GM18508 (cell line): ENCODE measurements around the gene ISOC2.
A peak's percentile ranks its signal among the peaks of the same experiment; 100 is the strongest.

Source experiments
- ATAC-seq: cut with Tn5 transposase; IDR thresholded peaks from one replicate; pipeline ENCODE4 v1.9.1; 2021; ENCODE audit warnings: moderate number of reproducible peaks; ENCODE audit not compliant: insufficient read depth, unreplicated experiment

ISOC2 gene

DNA sequence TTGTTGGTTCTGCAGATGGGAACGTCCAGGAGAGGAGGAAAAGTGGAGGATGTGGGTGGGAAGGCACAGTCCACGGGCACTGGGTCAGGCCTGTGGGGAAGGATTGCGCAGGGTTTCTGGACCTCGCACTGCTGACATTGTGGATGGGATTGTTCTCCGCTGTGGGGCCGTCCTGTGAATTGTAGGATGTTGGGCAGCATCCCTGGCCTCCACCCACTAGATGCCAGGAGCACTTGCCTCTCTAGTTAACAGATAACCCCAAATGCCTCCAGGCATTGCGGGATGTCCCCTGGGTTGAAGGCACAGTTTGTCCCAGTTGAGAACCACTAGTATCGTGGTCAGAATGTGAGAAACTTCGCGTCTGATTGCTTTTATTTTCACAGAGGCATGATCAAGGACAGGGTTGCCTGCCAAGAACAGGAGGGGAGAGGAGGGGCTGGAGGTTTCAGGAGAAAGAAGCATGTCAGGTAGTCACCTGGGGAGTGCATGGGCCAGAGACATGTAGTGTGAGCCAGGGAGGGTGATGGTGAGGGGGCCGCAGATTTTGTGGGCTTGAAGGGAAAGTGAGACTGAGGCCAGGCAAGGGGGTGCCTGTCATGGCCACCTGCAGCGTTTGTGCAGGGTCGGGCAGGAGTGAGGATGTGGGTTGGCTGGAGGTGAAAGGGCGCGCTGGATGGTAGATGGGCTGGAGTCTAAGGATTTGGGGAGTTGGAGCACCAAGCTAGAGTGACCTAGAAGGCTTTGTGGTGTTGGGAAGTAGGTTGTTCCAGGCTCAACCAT is 18.2 kb upstream of the ISOC2 start:
- no peak for ATAC-seq

GRCh38 chr19:55479045-55479444 is 17.6 kb upstream of the ISOC2 start:
- no peak for ATAC-seq

DNA sequence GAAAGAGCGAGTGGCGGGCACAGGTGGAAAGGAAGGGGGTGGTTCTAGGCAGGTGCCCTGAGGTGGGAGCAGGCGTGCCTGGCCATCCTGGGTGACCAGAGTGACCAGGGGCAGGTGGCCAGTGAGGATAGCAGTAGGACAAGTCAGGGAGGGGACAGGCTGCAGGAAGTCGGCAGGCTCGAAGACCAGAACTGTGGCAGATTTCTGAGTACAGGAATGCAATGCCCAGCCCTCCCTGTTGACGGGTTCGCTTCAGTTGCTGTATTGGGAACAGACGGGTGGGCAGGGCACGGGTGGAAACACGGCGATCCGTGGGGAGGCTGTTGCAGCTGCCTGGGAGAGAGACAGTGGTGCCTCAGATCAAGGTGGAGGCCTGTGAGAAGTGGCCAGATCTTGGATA is 16.9 kb upstream of the ISOC2 start:
- ATAC-seq = no peak

DNA sequence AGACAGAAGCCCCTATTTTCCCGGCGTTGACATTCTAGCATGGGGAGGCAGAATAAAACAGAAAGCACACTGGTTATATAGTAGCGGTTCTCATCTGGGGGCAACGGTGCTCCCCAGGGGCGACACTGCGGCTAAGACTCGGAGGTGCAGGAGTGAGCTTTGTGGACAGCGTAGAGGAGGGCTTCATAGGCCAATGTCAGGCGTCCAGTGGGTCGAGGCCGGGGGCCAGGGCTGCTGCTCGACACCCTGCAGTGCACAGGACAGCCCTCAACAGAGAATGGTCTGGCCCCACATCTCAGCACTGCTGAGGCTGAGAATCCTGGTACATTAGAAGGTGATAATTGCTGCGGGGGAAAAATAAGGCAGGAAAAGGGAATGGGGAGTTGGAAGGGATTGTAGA is 16.5 kb upstream of the ISOC2 start:
- ATAC-seq = no peak

DNA sequence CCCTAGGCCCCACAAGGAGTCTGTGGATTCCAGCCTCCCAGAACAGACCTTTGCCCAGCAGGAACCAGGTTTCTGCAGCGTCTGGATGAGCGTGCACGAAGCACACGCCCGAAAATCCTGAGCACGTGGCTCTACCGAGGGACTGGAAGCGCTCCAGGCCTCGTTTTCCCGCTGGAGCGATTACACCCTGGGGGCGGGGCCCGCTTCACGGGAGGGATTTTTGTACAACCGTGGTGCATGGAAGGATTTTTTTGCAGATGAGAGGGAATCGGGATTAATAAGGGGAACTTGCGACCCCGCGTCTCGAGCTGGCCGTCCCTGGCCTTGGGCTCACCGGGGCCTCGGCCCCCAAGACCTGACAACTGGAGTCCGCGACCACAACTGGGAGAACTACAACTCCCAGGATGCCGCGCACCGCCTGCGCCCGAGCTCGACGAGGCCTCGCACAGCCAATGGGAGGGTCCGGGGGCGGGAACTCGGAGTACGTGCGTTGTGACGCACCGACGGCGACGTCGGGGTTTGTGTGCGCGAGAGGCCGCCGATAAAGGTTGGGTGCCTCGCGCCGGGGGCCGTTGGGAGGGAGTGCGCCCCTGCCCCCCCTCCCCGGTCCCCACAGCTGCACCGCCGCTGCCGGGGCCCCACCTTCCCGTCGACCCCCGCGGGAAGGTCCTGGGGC is 14.8 kb upstream of the ISOC2 start, which contains the start of gene ZNF628:
Gene ZNF628, plus strand, starts transcription at position 518 of the 676 bp plus-strand sequence. CDS start 3,294 bp downstream, outside the sequence.
- peak; percentile 54 for ATAC-seq

DNA sequence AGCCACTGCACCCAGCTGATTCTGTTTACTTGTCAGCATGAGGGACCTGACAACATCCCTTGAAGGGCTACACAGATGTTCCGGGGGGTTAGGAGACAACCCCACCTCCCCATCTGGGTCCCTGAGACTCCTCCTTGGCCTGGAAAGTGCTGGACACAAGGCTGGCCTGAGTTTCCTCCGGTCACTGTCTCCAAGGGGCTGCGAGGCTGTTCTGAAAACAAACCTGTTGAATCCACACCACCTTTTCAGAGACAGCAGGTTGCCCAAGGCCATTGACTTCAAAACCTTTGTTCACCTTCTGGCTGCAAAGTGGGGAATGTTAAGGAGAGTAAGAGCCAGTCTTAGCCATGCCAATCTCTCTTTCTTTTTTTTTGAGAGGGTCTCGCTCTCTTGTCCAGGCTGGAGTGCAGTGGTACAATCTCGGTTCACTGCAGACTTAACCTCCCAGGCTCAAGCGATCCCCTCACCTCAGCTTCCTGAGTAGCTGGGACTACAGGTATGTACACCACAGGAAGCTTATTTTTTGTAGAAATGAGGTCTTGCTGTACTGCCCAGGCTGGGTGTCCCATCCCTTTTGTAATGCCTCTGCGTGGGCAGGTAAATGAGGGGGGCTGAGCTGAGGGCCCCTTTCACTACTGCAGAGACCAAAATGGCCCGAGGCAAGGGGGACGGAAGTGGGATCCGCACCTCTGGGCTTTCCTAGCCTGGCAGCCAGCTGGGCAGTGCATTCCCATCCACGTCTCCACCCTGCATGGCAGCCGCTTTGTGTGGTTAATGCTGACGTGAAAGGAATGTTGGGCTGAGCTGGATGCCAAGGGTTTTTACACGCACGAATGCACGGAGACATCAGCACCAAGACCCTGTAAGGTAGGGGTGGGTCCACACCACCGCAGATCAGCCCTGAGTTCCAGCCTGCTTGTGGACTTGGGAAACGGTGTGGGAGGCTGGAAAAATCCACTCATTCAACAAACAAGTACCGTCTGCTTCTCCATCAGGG is 13.1 kb upstream of the ISOC2 start:
- ATAC-seq = no peak

- no peak for ATAC-seq
Measured at GRCh38 chr19:55473225-55474012, 12.0 kb upstream of the ISOC2 start.

DNA sequence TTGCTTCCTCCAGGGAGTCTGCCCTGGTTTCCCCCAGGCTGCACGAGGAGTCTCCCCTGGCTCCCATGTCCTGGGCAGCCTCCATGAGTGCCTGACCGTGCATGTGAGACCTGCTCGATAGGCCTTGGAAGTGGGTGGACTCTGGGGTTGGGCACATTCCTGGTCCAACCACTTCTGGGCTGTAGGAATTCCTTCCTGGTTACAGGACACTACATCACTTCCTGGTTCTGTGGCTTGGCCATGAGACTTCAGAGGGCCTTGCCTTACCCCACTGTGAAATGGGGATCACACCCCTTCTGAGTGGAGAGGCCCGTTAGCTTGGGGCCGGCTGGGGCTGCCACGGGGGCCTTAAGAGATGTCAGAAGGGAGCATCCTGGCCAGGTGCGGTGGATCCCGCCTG is 11.0 kb upstream of the ISOC2 start:
- ATAC-seq = no peak

DNA sequence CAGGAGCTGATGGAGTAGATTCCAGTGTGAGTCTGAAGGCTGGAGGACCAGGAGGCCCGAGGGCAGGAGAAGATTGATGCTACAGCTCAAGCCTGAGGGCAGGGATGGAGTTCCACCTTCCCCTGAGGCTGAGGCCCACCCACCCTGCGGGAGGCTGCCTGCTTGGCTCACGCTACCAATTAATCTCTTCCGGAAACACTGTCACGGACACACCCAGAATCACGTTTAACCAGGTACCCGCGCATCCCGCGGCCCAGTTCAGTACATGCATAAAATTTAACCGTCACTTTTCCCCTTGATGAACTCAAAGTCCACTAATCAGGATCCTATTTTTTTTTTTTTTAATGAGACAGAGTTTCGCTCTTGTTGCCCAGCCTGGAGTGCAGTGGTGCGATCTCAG is 9.8 kb upstream of the ISOC2 start:
- no peak for ATAC-seq

DNA sequence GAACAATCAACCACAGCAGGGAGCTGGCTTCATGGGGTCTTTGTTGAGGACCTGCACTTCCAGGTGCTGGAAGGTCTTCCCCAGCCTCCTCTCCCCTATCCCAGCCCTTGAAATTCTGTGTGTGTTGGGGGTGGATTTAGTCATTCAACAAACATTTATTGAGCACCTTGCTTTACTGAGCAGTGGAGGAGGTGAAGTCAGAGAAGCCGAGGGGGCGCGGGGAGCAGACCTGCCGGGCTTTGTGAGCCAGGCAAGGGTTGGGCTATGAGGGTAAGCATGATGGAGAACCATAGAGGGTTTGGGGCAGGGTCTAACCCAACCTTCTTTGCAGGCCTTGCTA is 6.6 kb upstream of the ISOC2 start:
- ATAC-seq = no peak

- no peak for ATAC-seq
Measured at GRCh38 chr19:55467236-55468053, 6.0 kb upstream of the ISOC2 start.

GRCh38 chr19:55466241-55466614 is 4.8 kb upstream of the ISOC2 start:
- ATAC-seq = no peak

- ATAC-seq = no peak
Measured at GRCh38 chr19:55465460-55466240, 4.2 kb upstream of the ISOC2 start.

GRCh38 chr19:55464662-55465054 is 3.2 kb upstream of the ISOC2 start, which contains the start of gene C19orf85:
Gene C19orf85 (minus strand): TSS chr19:55464751. CDS start chr19:55464554, 197 bp downstream.
- no peak for ATAC-seq

DNA sequence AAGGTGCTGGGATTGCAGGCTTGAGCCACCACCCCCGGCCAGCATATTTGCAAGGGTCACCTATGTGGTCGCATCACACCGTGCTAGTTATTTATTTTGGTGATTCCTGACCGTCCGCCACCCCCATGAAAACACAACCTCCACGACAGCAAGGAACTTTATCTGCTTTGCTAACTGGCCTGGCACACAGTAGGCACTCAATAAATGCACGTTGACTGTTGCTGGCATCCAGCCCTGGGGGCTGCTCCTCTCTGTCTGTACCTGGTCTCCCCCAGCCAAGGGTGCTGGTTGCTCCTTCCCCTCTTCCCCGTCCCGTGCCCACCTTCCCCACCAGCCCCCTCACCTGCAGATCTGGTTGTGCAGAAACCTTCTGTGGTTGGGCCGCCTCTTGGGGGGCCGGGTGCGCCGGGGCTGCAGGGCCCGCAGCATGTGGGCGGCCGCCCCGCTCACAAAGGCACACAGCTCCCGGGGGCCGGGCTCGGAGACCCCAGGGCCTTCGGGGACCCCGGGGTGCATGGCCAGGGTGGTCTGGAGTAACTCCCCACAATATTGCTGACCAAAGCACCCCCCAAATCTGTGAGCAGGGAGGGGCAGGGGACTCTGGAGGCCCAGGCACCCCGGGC is 2.7 kb upstream of the ISOC2 start:
- ATAC-seq = no peak

DNA sequence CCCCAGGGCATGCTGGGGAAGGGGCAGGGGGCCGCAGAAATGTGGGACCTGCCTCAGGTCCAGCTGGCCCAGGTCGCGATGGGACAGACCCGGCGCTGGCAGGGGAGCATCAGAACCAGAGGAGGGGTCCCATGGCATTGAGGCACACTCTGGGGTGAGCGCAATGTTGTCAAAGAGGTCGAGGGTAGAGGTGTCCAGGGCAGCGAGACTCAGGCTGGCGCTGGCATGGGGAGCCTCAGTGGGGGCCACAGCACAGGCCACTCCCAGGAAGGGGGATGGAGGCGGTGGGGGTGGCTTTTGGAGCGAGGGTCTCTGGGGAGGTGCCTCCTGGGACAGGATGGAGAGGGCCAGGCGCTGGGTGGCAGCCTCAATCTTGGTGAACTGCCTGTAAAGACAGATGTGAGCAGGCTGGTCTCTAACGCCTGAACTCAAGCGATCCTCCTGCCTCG is 2.2 kb upstream of the ISOC2 start:
- ATAC-seq = no peak

DNA sequence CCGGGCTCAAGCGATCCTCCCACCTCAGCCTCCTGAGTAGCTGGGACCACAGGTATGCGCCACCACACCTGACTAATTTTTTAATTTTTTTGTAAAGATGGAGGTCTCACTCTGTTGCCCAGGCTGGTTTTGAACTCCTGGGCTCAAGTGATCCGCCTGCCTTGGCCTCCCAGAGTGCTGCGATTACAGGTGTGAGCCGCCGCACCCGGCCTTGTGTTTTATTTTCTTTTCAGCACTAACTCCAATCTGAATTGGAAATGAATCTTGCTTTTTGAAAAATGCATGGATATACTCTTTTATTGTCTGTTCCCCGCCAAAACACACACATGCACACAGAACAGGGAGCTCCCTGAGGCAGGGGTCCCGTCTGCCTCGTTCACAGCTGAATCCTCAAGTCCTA is 1.3 kb upstream of the ISOC2 start:
- no peak for ATAC-seq
